H9 (cell line): ENCODE measurements around the gene MYO1D. TPM values are rescaled to one million over a fixed set of nuclear protein-coding genes. Genes with fewer than 3 reads are reported as not detected.

Source experiments
- DNase-seq: peaks from one replicate; pipeline ENCODE4 v3.0.0-alpha.2; 2017
- H2AFZ ChIP-seq: one replicate; pipeline ENCODE4 v1.6.1; 2013; ENCODE audit warnings: mild to moderate bottlenecking, low read length, control low read depth, moderate library complexity
- H2AK5ac ChIP-seq: 2 replicates; pipeline ENCODE4 v1.6.1; 2013; ENCODE audit warnings: low read length, control low read depth, mixed read lengths; ENCODE audit not compliant: insufficient read length
- H2BK120ac ChIP-seq: one replicate; pipeline ENCODE4 v1.6.1; 2013; ENCODE audit warnings: low read depth, mild to moderate bottlenecking, low read length, control low read depth, inconsistent platforms; ENCODE audit not compliant: poor library complexity, severe bottlenecking
- H2BK12ac ChIP-seq: 2 replicates; pipeline ENCODE4 v1.6.1; 2013; ENCODE audit warnings: low read length, control low read depth, mixed read lengths, low read depth; ENCODE audit not compliant: insufficient read length
- H2BK15ac ChIP-seq: 2 replicates; pipeline ENCODE4 v1.6.1; 2013; ENCODE audit warnings: low read depth, low read length, control low read depth
- H2BK20ac ChIP-seq: one replicate; pipeline ENCODE4 v1.6.1; 2013; ENCODE audit warnings: low read depth, mild to moderate bottlenecking, low read length, control low read depth, inconsistent platforms; ENCODE audit not compliant: poor library complexity, severe bottlenecking
- H2BK5ac ChIP-seq: 2 replicates; pipeline ENCODE4 v1.6.1; 2013; ENCODE audit warnings: low read length, control low read depth, mixed read lengths; ENCODE audit not compliant: insufficient read length
- H3K14ac ChIP-seq: 2 replicates; pipeline ENCODE4 v1.6.1; 2013; ENCODE audit warnings: low read length, control low read depth; ENCODE audit not compliant: insufficient read depth
- H3K18ac ChIP-seq: 2 replicates; pipeline ENCODE4 v1.6.1; 2013; ENCODE audit warnings: low read depth, mild to moderate bottlenecking, mixed read lengths, low read length, control low read depth; ENCODE audit not compliant: insufficient read length
- H3K23ac ChIP-seq: 2 replicates; pipeline ENCODE4 v1.6.1; 2013; ENCODE audit warnings: low read length, control low read depth, mixed read lengths, low read depth; ENCODE audit not compliant: insufficient read length
- H3K23me2 ChIP-seq: 2 replicates; pipeline ENCODE4 v1.6.1; 2013; ENCODE audit warnings: low read depth, mild to moderate bottlenecking, mixed read lengths, low read length, control low read depth; ENCODE audit not compliant: insufficient read length, poor library complexity, severe bottlenecking
- H3K27ac ChIP-seq: 2 replicates; pipeline ENCODE4 v1.5.1; 2013; ENCODE audit warnings: low read length, control low read depth, mixed read lengths, low read depth; ENCODE audit not compliant: insufficient read length
- H3K27me3 ChIP-seq: 2 replicates; pipeline ENCODE4 v1.6.1; 2013; ENCODE audit warnings: low read length, control low read depth, inconsistent platforms; ENCODE audit not compliant: insufficient read depth
- H3K4ac ChIP-seq: 2 replicates; pipeline ENCODE4 v1.6.1; 2013; ENCODE audit warnings: low read depth, mild to moderate bottlenecking, control low read depth, inconsistent platforms, low read length, moderate library complexity
- H3K4me1 ChIP-seq: 2 replicates; pipeline ENCODE4 v1.6.1; 2013; ENCODE audit warnings: low read length, control low read depth, inconsistent platforms; ENCODE audit not compliant: insufficient read depth
- H3K4me2 ChIP-seq: 2 replicates; pipeline ENCODE4 v1.6.1; 2013; ENCODE audit warnings: low read length, control low read depth, mixed read lengths; ENCODE audit not compliant: insufficient read length, insufficient read depth
- H3K56ac ChIP-seq: 2 replicates; pipeline ENCODE4 v1.6.1; 2013; ENCODE audit warnings: low read depth, mild to moderate bottlenecking, mixed read lengths, low read length, control low read depth; ENCODE audit not compliant: insufficient read length
- H3K79me1 ChIP-seq: 2 replicates; pipeline ENCODE4 v1.6.1; 2013; ENCODE audit warnings: low read depth, mild to moderate bottlenecking, moderate library complexity, low read length, control low read depth, inconsistent platforms; ENCODE audit not compliant: insufficient read depth, poor library complexity, severe bottlenecking
- H3K79me2 ChIP-seq: 2 replicates; pipeline ENCODE4 v1.6.1; 2013; ENCODE audit warnings: low read length, control low read depth, inconsistent platforms; ENCODE audit not compliant: insufficient read depth
- H3K9ac ChIP-seq: 2 replicates; pipeline ENCODE4 v1.6.1; 2013; ENCODE audit warnings: low read length, control low read depth, mixed read lengths; ENCODE audit not compliant: insufficient read length; ENCODE audit errors: extremely low read depth
- H3K9me3 ChIP-seq: one replicate; pipeline ENCODE4 v1.6.1; 2013; ENCODE audit warnings: low read depth, low read length, inconsistent platforms; ENCODE audit not compliant: control insufficient read depth
- H3T11ph ChIP-seq: one replicate; pipeline ENCODE4 v1.6.1; 2013; ENCODE audit warnings: mild to moderate bottlenecking, low read length, control low read depth, inconsistent platforms
- H4K20me1 ChIP-seq: one replicate; pipeline ENCODE4 v1.6.1; 2013; ENCODE audit not compliant: control insufficient read depth, insufficient read length, insufficient read depth
- H4K5ac ChIP-seq: 2 replicates; pipeline ENCODE4 v1.6.1; 2013; ENCODE audit warnings: low read depth, mild to moderate bottlenecking, mixed read lengths, low read length, control low read depth; ENCODE audit not compliant: insufficient read length
- H4K8ac ChIP-seq: replicated peaks from 2 replicates; pipeline ENCODE4 v1.6.1; 2013; ENCODE audit warnings: low read length, control low read depth, mixed read lengths, low read depth; ENCODE audit not compliant: insufficient read length
- H4K91ac ChIP-seq: 2 replicates; pipeline ENCODE4 v1.6.1; 2013; ENCODE audit warnings: low read depth, mild to moderate bottlenecking, moderate library complexity, mixed read lengths, low read length, control low read depth; ENCODE audit not compliant: insufficient read length
- H3K27ac Mint-ChIP-seq, 3 experiments: 2 replicates in 2 of 3; 3 replicates in 1 of 3; pipeline ENCODE4 v1.8.0; 2020 to 2021; ENCODE audit warnings: mixed read lengths in 3 of 3, mild to moderate bottlenecking in 1 of 3, moderate library complexity in 1 of 3
- H3K27me3 Mint-ChIP-seq: 2 replicates; pipeline ENCODE4 v1.8.0; 2021; ENCODE audit warnings: low read depth, mild to moderate bottlenecking, moderate library complexity, mixed read lengths
- H3K36me3 Mint-ChIP-seq, 3 experiments: 2 replicates in 2 of 3; 3 replicates in 1 of 3; pipeline ENCODE4 v1.8.0; 2020 to 2021; ENCODE audit warnings: low read depth in 3 of 3, mixed read lengths in 3 of 3; ENCODE audit not compliant: insufficient read depth in 1 of 3
- H3K4me1 Mint-ChIP-seq, 2 experiments: 2 replicates each; pipeline ENCODE4 v1.8.0; 2020; ENCODE audit warnings: mixed read lengths in 2 of 2
- H3K4me3 Mint-ChIP-seq, 2 experiments: 2 replicates in 1 of 2; 3 replicates in 1 of 2; pipeline ENCODE4 v1.8.0; 2020 to 2021; ENCODE audit warnings: mild to moderate bottlenecking in 2 of 2, mixed read lengths in 2 of 2, moderate library complexity in 1 of 2
- H3K9me3 Mint-ChIP-seq, 2 experiments: 2 replicates in 1 of 2; 3 replicates in 1 of 2; pipeline ENCODE4 v1.8.0; 2020; ENCODE audit warnings: mild to moderate bottlenecking in 2 of 2, mixed read lengths in 2 of 2, moderate library complexity in 1 of 2
- WGBS: extraction: QIAGEN DNeasy Blood & Tissue Kit; methylation state at CpG from one replicate; pipeline ENCODE4 v1.1.7; 2013; ENCODE audit warnings: missing lambda C conversion rate, low lambda C conversion rate, mixed read lengths; ENCODE audit not compliant: insufficient read length; ENCODE audit errors: extremely low coverage; 5-methylcytosine and 5-hydroxymethylcytosine counted together
- total RNA-seq: library from RNA; stranded (reverse); gene quantifications from 2 replicates; pipeline ENCODE4 v1.2.1, GENCODE V29; 2021
- TF ChIP-seq, protein P1 (sequence below): fragments of 200-600 bp; sonication (generic); conservative IDR thresholded peaks from 3 replicates; pipeline ENCODE4 v1.8.0; 2021; ENCODE audit warnings: antibody characterized with exemption, mild to moderate bottlenecking

The MYO1D gene
- total RNA-seq, 1 experiment from 2014 or later = 19.0 TPM

DNA sequence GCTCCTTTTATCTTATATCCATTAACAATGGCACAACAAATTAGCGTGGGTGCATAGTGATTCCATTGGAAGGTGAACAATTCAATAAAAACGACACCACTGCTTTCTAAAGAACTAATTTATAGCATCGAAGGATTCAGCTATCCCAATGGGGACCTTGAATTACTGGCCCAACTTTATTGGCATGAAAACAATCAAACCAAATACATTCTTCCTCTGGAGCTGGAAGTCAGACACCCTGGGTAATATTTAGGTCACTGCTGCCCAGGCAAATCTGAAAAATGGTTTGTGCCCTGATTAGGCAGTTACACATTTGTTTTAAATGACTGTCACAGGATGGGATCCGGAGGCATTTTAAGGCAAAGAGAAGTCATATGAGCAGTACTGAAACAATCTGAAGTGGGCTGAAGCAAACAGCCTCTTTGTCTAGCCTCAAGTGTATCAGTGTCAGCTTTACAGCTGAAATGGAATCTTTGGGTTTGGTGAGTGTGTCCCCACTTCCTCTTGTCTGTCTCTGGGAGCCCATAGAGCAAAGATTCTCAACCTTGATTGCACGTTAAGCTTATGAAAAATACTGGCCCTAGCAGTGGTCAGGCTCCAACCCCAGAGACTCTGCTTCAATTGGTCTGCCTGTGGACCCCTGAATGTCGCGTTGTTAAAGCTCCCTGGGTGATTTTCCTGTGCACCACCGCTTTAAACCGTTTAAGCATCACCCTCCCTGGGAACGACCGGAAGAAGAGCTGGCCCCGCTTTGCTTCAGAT lies 359.8 kb downstream of the MYO1D start:
- H3T11ph ChIP-seq = no peak overlapping the region
- H3K79me2 ChIP-seq = no peaks in the 10 kb centered on the region
- no peak overlapping the region for H3K56ac ChIP-seq
- no peak overlapping the region for H3K4me2 ChIP-seq
- no peak overlapping the region for H2BK120ac ChIP-seq
- Mint-ChIP-seq H3K36me3 (no peaks in the 10 kb centered on the region), H3K4me3 (no peak overlapping the region; a peak in 1 of 5 replicates), H3K27ac (peak overlapping the region in 2 of 3 experiments; percentile 77 to 82; a peak in 4 of 7 replicates), H3K4me1 (peaks cover 61 to 63% of the 10 kb centered on the region in 2 experiments), H3K27me3 (peaks cover 10% of the 10 kb centered on the region), H3K9me3 (no peaks in the 10 kb centered on the region)
- H3K18ac ChIP-seq = no peak overlapping the region
- H3K23me2 ChIP-seq = peaks cover 5% of the 10 kb centered on the region
- H3K4ac ChIP-seq = no peak overlapping the region
- H3K27me3 ChIP-seq = no peaks in the 10 kb centered on the region
- no peak overlapping the region for H2AK5ac ChIP-seq
- TF ChIP-seq, protein P1, sequence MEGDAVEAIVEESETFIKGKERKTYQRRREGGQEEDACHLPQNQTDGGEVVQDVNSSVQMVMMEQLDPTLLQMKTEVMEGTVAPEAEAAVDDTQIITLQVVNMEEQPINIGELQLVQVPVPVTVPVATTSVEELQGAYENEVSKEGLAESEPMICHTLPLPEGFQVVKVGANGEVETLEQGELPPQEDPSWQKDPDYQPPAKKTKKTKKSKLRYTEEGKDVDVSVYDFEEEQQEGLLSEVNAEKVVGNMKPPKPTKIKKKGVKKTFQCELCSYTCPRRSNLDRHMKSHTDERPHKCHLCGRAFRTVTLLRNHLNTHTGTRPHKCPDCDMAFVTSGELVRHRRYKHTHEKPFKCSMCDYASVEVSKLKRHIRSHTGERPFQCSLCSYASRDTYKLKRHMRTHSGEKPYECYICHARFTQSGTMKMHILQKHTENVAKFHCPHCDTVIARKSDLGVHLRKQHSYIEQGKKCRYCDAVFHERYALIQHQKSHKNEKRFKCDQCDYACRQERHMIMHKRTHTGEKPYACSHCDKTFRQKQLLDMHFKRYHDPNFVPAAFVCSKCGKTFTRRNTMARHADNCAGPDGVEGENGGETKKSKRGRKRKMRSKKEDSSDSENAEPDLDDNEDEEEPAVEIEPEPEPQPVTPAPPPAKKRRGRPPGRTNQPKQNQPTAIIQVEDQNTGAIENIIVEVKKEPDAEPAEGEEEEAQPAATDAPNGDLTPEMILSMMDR = no peak
- no peak overlapping the region for H2BK12ac ChIP-seq
- H4K20me1 ChIP-seq = no peaks in the 10 kb centered on the region
- no peaks in the 10 kb centered on the region for H3K9me3 ChIP-seq
- peaks cover 16% of the 10 kb centered on the region; the same call in 1 of the 2 replicates for H3K4me1 ChIP-seq
- H4K8ac ChIP-seq = no peak overlapping the region
- DNase-seq = no peak
- no peak overlapping the region for H3K23ac ChIP-seq
- no peak overlapping the region for H2BK15ac ChIP-seq
- H3K27ac ChIP-seq = no peak overlapping the region
- H3K9ac ChIP-seq = no peak overlapping the region
- no peaks in the 10 kb centered on the region for H3K79me1 ChIP-seq
- H4K5ac ChIP-seq = no peak overlapping the region
- H2BK5ac ChIP-seq = no peak overlapping the region
- H2BK20ac ChIP-seq = no peak overlapping the region
- H3K14ac ChIP-seq = no peak overlapping the region
- no peak overlapping the region for H4K91ac ChIP-seq
- WGBS = no CpG with 5 or more reads among the region's 12 CpGs
- H2AFZ ChIP-seq = no peak overlapping the region
